ENCODE data around the gene C1orf232. TPM values are rescaled to one million over a fixed set of nuclear protein-coding genes. Genes with fewer than 3 reads are reported as not detected.

The C1orf232 gene
- total RNA-seq (2014; rRNA removed): not detected in 2 replicates
- Bru-seq, nascent RNA: not detected
- percentile 11 among the genes with signal in this experiment for BruChase-seq, experiment 1, labeled RNA remaining after a 6-hour chase
- BruChase-seq, experiment 2, labeled RNA remaining after a 2-hour chase: not detected
- long read RNA-seq: 0 reads

- Histone ChIP-seq H3K79me2 (ENCODE audit: low read length) (peaks cover 19% of the 10 kb centered on the region), H3K36me3 (ENCODE audit: low read depth, low read length) (no peaks in the 10 kb centered on the region), H4K20me1 (ENCODE audit: low read length) (no peaks in the 10 kb centered on the region), H3K9me3 (ENCODE audit: low read length) (no peaks in the 10 kb centered on the region), H3K9ac (ENCODE audit: low read length) (peak within 1 kb of the TSS; percentile 99), H3K27ac (ENCODE audit: low read length) (peak within 1 kb of the TSS; percentile 72), H3K27me3 (ENCODE audit: low read length) (no peaks in the 10 kb centered on the region), H3K4me3 (ENCODE audit: low read length) (peak within 1 kb of the TSS; percentile 98), H3K9me2 (replicated peaks; ENCODE audit: low read length) (no peaks in the 10 kb centered on the region), H3K4me1 (ENCODE audit: insufficient read depth, low read length) (peaks cover 11% of the 10 kb centered on the region), H2AFZ (ENCODE audit: low read length) (peak within 1 kb of the TSS; percentile 97), H3F3A (ENCODE audit: low read length, unreplicated experiment) (no peaks in the 10 kb centered on the region), H3K4me2 (ENCODE audit: low read length) (peak within 1 kb of the TSS; percentile 97)
- ATAC-seq (no peak), DNase-seq (no peak)
- no TSS peak for BruUV-seq (replicated peaks)
- intact Hi-C loops (cut with micrococcal nuclease): loop anchor here (1.0 to 2.0 kb wide), 3 partner anchors 66 to 153 kb away; partner anchors contain the start of gene CEP85
- no peak for TF ChIP-seq EZH2 (IDR thresholded peaks at IDR 0.05; ENCODE audit: low read length, unreplicated experiment)
- no peak for TF ChIP-seq EZH2phosphoT487 (IDR thresholded peaks at IDR 0.05; ENCODE audit: borderline replicate concordance, low read length)
- TF ChIP-seq CTCF (conservative IDR thresholded peaks at IDR 0.05; ENCODE audit: low read depth, low read length): no peak
- POLR2A ChIA-PET (ENCODE audit: unreplicated experiment): no interaction called here
- CTCF ChIA-PET: interaction anchor here (1.0 kb wide), 1 partner anchor 57 kb away, joined by 3 read pairs; the partner anchor contains the start of gene PDIK1L
Measured at GRCh38 chr1:26168410-26169197, at the start of gene C1orf232. TSS of gene C1orf232 (minus strand) at chr1:26168963. CDS start at chr1:26168499, 464 bp downstream.

GRCh38 chr1:26215246-26215645 is 46.5 kb upstream of the C1orf232 start:
- ATAC-seq (no peak), DNase-seq (no peak)
- Histone ChIP-seq H3K9me2 (replicated peaks; ENCODE audit: low read length) (no peaks in the 10 kb centered on the region), H3K27me3 (ENCODE audit: low read length) (no peaks in the 10 kb centered on the region), H3K27ac (ENCODE audit: low read length) (no peak overlapping the region), H3K9ac (ENCODE audit: low read length) (no peak overlapping the region), H3K4me3 (ENCODE audit: low read length) (no peak overlapping the region), H3K79me2 (ENCODE audit: low read length) (no peaks in the 10 kb centered on the region), H2AFZ (ENCODE audit: low read length) (no peak overlapping the region), H3K36me3 (ENCODE audit: low read depth, low read length) (no peaks in the 10 kb centered on the region), H3K4me2 (ENCODE audit: low read length) (no peak overlapping the region), H3F3A (ENCODE audit: low read length, unreplicated experiment) (no peaks in the 10 kb centered on the region), H3K9me3 (ENCODE audit: low read length) (no peaks in the 10 kb centered on the region), H3K4me1 (ENCODE audit: insufficient read depth, low read length) (no peaks in the 10 kb centered on the region), H4K20me1 (ENCODE audit: low read length) (no peaks in the 10 kb centered on the region)
- TF ChIP-seq EZH2phosphoT487 (IDR thresholded peaks at IDR 0.05; ENCODE audit: borderline replicate concordance, low read length) (no peak), EZH2 (IDR thresholded peaks at IDR 0.05; ENCODE audit: low read length, unreplicated experiment) (no peak), CTCF (conservative IDR thresholded peaks at IDR 0.05; ENCODE audit: low read depth, low read length) (no peak)
- CTCF ChIA-PET: no interaction called here
- no TSS peak for BruUV-seq (replicated peaks)
- intact Hi-C loops (cut with micrococcal nuclease): no loop called here
- POLR2A ChIA-PET (ENCODE audit: unreplicated experiment): no interaction called here

Data from PC-3 (cell line).